ACC112 (cell line): ENCODE results near the gene LPAR1.

Experiments
- H2AFZ ChIP-seq: fragments of 200-600 bp; sonication (generic); one replicate; pipeline ENCODE4 v1.6.0; 2017; ENCODE audit warnings: antibody characterized with exemption, low read length; ENCODE audit not compliant: unreplicated experiment
- H3K27ac ChIP-seq: fragments of 200-600 bp; sonication (generic); 2 replicates; pipeline ENCODE4 v1.5.1; 2014; ENCODE audit warnings: low read depth, mild to moderate bottlenecking, antibody characterized with exemption, low read length, moderate library complexity
- H3K27me3 ChIP-seq: fragments of 200-600 bp; sonication (generic); 2 replicates; pipeline ENCODE4 v1.6.1; 2014; ENCODE audit warnings: mild to moderate bottlenecking, antibody characterized with exemption, low read length, moderate library complexity, mixed read lengths; ENCODE audit not compliant: insufficient read depth
- H3K36me3 ChIP-seq: fragments of 200-600 bp; sonication (generic); 2 replicates; pipeline ENCODE4 v1.6.1; 2016; ENCODE audit warnings: mild to moderate bottlenecking, antibody characterized with exemption, low read length, moderate library complexity, mixed read lengths; ENCODE audit not compliant: insufficient read depth
- H3K4me1 ChIP-seq: fragments of 200-600 bp; sonication (generic); one replicate; pipeline ENCODE4 v1.6.1; 2016; ENCODE audit warnings: low read length, mixed read lengths; ENCODE audit not compliant: insufficient read depth, unreplicated experiment, control insufficient read depth
- H3K4me3 ChIP-seq: fragments of 200-600 bp; sonication (generic); 2 replicates; pipeline ENCODE4 v1.5.1; 2014; ENCODE audit warnings: mild to moderate bottlenecking, low read depth, low read length
- H3K79me2 ChIP-seq: fragments of 200-600 bp; sonication (generic); one replicate; pipeline ENCODE4 v1.6.0; 2016; ENCODE audit warnings: low read length; ENCODE audit not compliant: control insufficient read depth, unreplicated experiment, insufficient read depth

Gene LPAR1

DNA sequence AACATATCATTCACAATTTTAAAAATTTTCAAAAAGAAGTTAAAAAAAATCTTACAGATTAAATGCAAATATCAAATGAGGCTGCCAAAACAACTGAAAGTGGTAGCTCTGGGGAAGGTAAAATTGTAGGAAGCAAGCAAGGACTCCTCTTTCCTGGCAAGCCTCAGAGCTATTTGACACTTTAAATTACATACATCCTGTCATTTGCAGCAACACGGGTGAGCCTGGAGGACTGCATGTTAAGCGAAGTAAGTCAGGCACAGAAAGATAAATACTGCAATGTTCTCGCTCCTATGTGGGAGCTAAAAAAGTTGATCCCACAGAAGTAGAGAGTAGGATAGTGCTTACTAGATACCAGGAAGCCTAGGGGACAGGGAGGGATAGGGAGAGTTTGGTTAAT lies 58.0 kb downstream of the LPAR1 start:
- no peaks in the 10 kb centered on the region for H3K27me3 ChIP-seq
- peaks cover 90% of the 10 kb centered on the region for H3K79me2 ChIP-seq
- H3K4me1 ChIP-seq = peaks cover 60% of the 10 kb centered on the region
- H2AFZ ChIP-seq = no peak overlapping the region
- 0 out of 2 replicates have a peak, but pooled peaks cover 8% of the 10 kb centered on the region for H3K36me3 ChIP-seq
- H3K4me3 ChIP-seq = no peak overlapping the region
- H3K27ac ChIP-seq = no peak overlapping the region

DNA sequence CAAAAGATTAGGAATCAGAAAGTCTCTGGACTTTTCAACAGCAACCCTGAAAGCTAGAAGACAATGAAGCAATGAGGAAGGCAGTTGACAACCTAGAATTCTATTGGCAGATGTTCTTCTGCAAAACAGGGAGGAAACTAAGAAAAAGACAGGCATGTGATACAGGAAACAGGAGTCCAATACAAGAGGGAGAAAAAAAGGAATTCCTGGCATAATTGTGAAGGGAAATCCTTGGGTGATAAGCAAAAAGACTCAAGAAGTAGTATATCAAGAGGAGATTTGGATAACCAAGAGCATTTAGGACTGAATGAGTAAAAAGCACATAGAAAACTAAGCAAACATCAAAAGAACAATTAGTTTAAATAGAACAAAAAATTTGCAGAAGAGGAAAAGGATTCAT lies 58.6 kb downstream of the LPAR1 start:
- peak overlapping the region; percentile 10; the same call in 1 of the 2 replicates for H3K4me3 ChIP-seq
- 0 out of 2 replicates have a peak, but pooled peaks cover 8% of the 10 kb centered on the region for H3K36me3 ChIP-seq
- peaks cover 60% of the 10 kb centered on the region for H3K4me1 ChIP-seq
- no peaks in the 10 kb centered on the region for H3K27me3 ChIP-seq
- H3K27ac ChIP-seq = peak overlapping the region; percentile 49
- H3K79me2 ChIP-seq = peaks cover 90% of the 10 kb centered on the region
- H2AFZ ChIP-seq = peak overlapping the region; percentile 24

DNA sequence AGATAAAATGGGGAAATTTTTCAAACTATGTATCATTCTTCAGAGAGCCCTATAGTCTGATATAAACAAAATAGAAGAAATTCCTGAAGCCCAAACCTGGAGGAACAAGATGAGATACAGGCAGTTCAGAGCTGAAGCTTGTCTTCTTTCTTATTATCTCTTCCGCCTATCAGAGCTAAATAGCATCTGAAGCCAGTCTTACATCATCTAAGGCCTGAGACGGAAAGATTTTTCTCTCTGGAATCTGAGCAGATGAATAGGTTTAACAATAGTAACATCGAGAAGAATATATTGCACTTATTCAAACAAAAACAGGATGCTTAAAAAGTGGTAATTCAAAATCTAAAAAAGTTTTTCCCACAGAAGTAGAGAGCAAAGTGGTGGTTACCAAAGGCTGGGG lies 59.8 kb downstream of the LPAR1 start:
- Histone ChIP-seq H3K4me3 (no peak overlapping the region), H3K36me3 (0 out of 2 replicates have a peak, but pooled peaks cover 8% of the 10 kb centered on the region), H3K79me2 (peaks cover 90% of the 10 kb centered on the region), H3K27me3 (no peaks in the 10 kb centered on the region), H3K4me1 (peaks cover 66% of the 10 kb centered on the region), H3K27ac (peak overlapping the region; percentile 47), H2AFZ (no peak overlapping the region)

DNA sequence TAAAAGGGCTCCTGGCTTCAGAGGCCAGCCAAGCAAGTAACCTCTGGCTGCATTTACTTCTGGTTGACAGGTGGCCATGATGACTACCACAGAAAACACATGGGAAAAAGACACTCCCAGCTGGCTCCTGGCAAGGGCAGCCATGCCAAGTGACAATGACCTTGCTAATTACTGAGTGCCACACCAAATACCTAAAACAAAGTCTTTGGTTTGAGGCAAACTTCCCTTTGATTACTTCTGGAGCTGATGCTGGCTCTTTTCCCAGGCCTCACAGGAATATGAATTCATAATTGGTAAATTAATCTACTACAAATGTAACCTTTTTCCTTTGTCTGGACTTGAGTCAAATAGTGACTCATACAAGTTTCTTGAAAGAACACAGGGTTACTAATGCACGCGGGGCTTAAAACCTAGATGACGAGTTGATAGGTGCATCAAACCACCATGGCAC lies 61.0 kb downstream of the LPAR1 start:
- H3K27me3 ChIP-seq = no peaks in the 10 kb centered on the region
- 0 out of 2 replicates have a peak, but pooled peaks cover 14% of the 10 kb centered on the region for H3K36me3 ChIP-seq

DNA sequence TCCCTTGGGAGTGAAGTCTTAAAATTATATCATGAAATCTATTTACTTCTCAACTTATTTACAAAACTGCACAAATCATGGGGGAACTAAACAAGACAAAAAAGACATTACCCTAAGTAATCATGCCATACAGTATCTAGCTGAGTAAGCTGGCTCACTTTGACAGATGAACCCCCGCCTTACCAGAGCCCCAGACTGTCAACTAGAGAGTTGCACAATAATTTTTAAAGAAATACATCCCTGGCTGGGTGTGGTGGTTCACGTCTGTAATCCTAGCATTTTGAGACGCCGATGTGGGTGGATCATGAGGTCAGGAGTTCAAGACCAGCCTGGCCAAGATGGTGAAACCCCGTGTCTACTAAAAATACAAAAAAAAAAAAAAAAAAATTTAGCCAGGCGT lies 62.3 kb downstream of the LPAR1 start:
- H3K27ac ChIP-seq = peak overlapping the region; percentile 63
- peak overlapping the region; percentile 70; the same call in 1 of the 2 replicates for H3K4me3 ChIP-seq
- H3K27me3 ChIP-seq = no peaks in the 10 kb centered on the region
- no peak overlapping the region for H2AFZ ChIP-seq
- peaks cover 72% of the 10 kb centered on the region for H3K4me1 ChIP-seq
- H3K79me2 ChIP-seq = peaks cover 91% of the 10 kb centered on the region
- H3K36me3 ChIP-seq = peaks cover 24% of the 10 kb centered on the region

More for the DNA sequence above, 61.0 kb downstream of the LPAR1 start:
- Histone ChIP-seq H3K4me1 (peaks cover 66% of the 10 kb centered on the region), H3K4me3 (no peak overlapping the region), H3K27ac (peak overlapping the region; percentile 63), H3K79me2 (peaks cover 89% of the 10 kb centered on the region), H2AFZ (no peak overlapping the region)

DNA sequence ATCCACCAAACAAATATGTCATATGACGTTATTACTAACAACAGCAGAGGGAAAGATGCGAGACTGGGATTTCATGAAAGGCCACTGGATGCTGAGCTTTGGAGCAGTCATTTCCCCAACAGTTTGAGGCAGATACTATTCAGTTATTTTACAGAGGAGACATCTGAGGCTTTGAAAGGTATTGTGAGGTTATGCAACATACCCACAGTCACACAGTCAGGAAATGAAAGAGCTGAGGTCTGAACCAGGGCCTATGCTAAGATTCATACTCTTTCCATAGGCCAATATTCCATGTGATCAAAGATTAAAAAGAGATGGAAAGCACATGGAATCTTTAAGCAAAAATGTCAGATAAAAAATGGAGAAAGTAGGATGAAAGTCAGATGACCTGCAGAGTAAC lies 63.0 kb downstream of the LPAR1 start:
- Histone ChIP-seq H3K27ac (peak overlapping the region; percentile 55), H3K4me1 (peaks cover 72% of the 10 kb centered on the region), H3K27me3 (no peaks in the 10 kb centered on the region)

GRCh38 chr9:110971705-110972104 lies 66.6 kb downstream of the LPAR1 start:
- Histone ChIP-seq H3K36me3 (peaks cover 43% of the 10 kb centered on the region), H3K4me3 (no peak overlapping the region), H3K27me3 (no peaks in the 10 kb centered on the region), H3K79me2 (peaks cover 79% of the 10 kb centered on the region), H2AFZ (no peak overlapping the region), H3K4me1 (peaks cover 56% of the 10 kb centered on the region), H3K27ac (no peak overlapping the region)

More for the DNA sequence above, 63.0 kb downstream of the LPAR1 start:
- Histone ChIP-seq H2AFZ (no peak overlapping the region), H3K4me3 (peak overlapping the region; percentile 70), H3K36me3 (peaks cover 27% of the 10 kb centered on the region), H3K79me2 (peaks cover 85% of the 10 kb centered on the region)

GRCh38 chr9:110971234-110971633 lies 67.0 kb downstream of the LPAR1 start:
- H3K4me3 ChIP-seq = no peak overlapping the region
- 0 out of 2 replicates have a peak overlapping the region, but pooled peaks have one; percentile 20 for H3K27ac ChIP-seq
- peaks cover 51% of the 10 kb centered on the region for H3K4me1 ChIP-seq
- H3K36me3 ChIP-seq = peaks cover 45% of the 10 kb centered on the region
- H3K79me2 ChIP-seq = peaks cover 76% of the 10 kb centered on the region
- H2AFZ ChIP-seq = no peak overlapping the region
- no peaks in the 10 kb centered on the region for H3K27me3 ChIP-seq

DNA sequence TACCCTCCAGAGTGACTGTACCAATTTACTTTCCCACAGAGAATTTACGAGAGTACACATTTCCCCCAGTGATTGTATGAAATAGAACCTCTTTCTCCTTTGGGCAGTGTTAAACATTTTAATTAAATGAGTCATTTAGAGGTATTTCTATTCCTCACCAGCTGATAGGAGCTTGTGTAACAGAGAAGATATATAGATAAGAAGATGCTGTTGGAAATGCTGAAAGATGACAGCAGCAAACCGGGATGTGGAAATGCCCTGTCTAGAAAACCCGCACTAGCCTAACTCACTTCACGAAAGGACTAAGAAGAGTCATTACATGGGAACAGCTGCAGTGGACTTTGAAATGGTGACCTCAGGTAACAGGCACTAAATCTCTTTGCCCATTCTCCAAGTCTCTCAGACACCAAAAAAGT lies 68.3 kb downstream of the LPAR1 start:
- Histone ChIP-seq H3K4me3 (no peak overlapping the region), H3K27ac (peak overlapping the region; percentile 43), H3K27me3 (no peaks in the 10 kb centered on the region), H3K4me1 (peaks cover 38% of the 10 kb centered on the region), H3K79me2 (peaks cover 73% of the 10 kb centered on the region), H3K36me3 (peaks cover 57% of the 10 kb centered on the region), H2AFZ (no peak overlapping the region)

GRCh38 chr9:110968096-110968495 lies 70.2 kb downstream of the LPAR1 start:
- H3K4me3 ChIP-seq = no peak overlapping the region
- peaks cover 60% of the 10 kb centered on the region for H3K79me2 ChIP-seq
- H3K4me1 ChIP-seq = peaks cover 27% of the 10 kb centered on the region
- no peak overlapping the region for H2AFZ ChIP-seq
- H3K36me3 ChIP-seq = peaks cover 67% of the 10 kb centered on the region
- no peaks in the 10 kb centered on the region for H3K27me3 ChIP-seq
- H3K27ac ChIP-seq = no peak overlapping the region

DNA sequence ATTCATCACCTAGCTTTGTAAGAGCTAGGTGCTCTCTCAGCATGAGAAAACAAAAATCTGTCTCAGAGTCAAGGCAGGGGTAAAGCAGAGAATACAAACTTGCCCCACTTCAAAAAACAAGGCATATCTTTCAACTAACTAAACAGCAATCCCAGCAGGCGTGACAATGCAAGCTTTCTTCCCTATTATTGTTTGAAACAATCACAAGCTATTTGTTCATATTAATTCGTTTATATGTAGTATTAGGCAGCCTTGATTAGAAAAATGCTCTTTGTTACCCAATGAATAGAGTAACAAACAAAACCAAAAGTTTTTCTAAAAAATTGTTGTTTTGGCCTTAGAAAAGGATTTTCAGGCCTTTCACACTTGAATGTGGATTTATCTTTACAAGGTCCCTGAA lies 71.1 kb downstream of the LPAR1 start:
- H3K79me2 ChIP-seq = peaks cover 63% of the 10 kb centered on the region
- H3K27ac ChIP-seq = no peak overlapping the region
- H3K4me1 ChIP-seq = peaks cover 27% of the 10 kb centered on the region
- no peak overlapping the region for H2AFZ ChIP-seq
- H3K36me3 ChIP-seq = peaks cover 72% of the 10 kb centered on the region
- H3K4me3 ChIP-seq = no peak overlapping the region
- no peaks in the 10 kb centered on the region for H3K27me3 ChIP-seq
